ENCODE results near the gene TENT5C.

TENT5C gene

DNA sequence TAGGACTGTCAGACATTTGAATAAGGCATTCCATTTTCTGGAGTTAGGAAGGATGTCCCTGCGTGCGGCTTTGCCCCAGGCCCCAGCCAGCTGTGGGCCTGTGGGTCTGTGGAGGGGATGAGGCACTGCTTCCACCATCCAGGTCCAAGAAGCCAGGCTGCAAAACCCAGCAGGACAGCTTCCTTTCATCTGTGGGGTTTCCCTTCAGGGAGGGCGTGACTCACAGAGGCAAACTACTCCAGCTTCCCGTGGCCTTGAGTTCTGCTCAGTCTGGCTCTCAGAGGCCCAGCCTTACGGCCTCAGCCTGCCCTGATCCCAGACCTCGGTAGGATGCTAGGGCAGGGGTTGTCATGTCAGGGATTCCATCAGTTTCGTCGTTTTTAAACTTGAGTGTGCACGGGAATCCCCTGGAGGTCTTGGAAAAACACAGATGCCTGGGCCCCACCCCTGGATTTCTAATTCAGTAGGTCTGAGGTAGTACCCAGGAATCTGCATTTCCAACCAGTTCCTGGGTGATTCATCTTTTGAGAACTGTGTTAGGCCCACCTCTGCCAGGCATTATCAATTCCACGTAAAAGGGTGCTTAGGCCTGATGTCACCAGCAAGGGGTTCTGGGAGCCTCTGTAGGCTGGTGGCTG, 32.3 kb upstream of the TENT5C start:
- Histone ChIP-seq H3K27ac (no peak overlapping the region), H3K36me3 (ENCODE audit: insufficient read depth) (no peaks in the 10 kb centered on the region), H3K4me2 (no peak overlapping the region), H3K27me3 (ENCODE audit: insufficient read depth, low read depth) (no peaks in the 10 kb centered on the region), H3K4me1 (ENCODE audit: low read depth, poor library complexity, severe bottlenecking) (no peaks in the 10 kb centered on the region), H3K9ac (no peak overlapping the region), H3K4me3 (IDR thresholded peaks at IDR 0.05; ENCODE audit: insufficient read depth, low read depth, low read length) (no peak overlapping the region), H2AFZ (ENCODE audit: low read depth) (no peak overlapping the region), H3K79me2 (ENCODE audit: insufficient read depth, low read depth) (no peaks in the 10 kb centered on the region), H4K20me1 (ENCODE audit: insufficient read depth) (no peaks in the 10 kb centered on the region)
- TF ChIP-seq, protein P1, sequence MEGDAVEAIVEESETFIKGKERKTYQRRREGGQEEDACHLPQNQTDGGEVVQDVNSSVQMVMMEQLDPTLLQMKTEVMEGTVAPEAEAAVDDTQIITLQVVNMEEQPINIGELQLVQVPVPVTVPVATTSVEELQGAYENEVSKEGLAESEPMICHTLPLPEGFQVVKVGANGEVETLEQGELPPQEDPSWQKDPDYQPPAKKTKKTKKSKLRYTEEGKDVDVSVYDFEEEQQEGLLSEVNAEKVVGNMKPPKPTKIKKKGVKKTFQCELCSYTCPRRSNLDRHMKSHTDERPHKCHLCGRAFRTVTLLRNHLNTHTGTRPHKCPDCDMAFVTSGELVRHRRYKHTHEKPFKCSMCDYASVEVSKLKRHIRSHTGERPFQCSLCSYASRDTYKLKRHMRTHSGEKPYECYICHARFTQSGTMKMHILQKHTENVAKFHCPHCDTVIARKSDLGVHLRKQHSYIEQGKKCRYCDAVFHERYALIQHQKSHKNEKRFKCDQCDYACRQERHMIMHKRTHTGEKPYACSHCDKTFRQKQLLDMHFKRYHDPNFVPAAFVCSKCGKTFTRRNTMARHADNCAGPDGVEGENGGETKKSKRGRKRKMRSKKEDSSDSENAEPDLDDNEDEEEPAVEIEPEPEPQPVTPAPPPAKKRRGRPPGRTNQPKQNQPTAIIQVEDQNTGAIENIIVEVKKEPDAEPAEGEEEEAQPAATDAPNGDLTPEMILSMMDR (conservative IDR thresholded peaks at IDR 0.05; ENCODE audit: low read depth, low read length), result no peak

DNA sequence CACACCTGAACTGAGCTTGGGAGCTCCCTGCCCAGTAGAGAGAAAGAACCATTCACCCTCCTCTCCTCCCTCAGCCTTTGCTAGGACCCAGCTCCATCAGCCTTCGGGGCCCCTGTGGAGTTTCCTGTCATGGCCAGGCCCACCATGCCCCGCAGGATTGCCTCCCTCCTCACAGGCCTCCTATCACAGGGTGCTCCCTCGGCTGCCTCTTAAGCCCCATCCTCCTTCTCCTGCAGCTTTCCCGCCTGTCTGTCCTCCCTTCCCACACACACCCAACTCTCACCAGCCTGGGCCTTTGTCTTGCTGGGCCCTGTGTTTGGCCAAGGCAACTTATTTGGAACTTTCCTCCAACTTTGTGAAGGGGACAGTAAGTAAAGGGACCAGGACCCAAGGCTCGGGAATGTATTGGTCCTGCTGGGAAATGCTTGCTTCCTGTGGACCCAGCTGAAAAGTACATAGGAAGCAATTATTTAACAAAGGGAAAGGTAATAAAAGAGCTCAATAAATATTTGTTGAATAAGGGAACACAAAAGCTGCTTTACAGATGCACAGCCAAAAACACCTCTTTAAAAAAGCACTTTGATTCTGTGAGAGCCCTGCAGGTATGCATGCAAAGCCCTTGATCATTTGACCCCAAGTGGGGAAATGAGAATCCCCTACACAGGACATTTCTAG, 31.6 kb upstream of the TENT5C start:
- no peaks in the 10 kb centered on the region for H3K4me1 ChIP-seq (ENCODE audit: low read depth, poor library complexity, severe bottlenecking)
- no peak overlapping the region for H3K27ac ChIP-seq
- H3K27me3 ChIP-seq (ENCODE audit: insufficient read depth, low read depth), result no peaks in the 10 kb centered on the region
- H4K20me1 ChIP-seq (ENCODE audit: insufficient read depth), result no peaks in the 10 kb centered on the region
- H3K4me2 ChIP-seq, result no peak overlapping the region
- TF ChIP-seq, protein P1 (conservative IDR thresholded peaks at IDR 0.05; ENCODE audit: low read depth, low read length), result no peak
- no peaks in the 10 kb centered on the region for H3K79me2 ChIP-seq (ENCODE audit: insufficient read depth, low read depth)
- H2AFZ ChIP-seq (ENCODE audit: low read depth), result no peak overlapping the region
- no peak overlapping the region for H3K9ac ChIP-seq
- H3K36me3 ChIP-seq (ENCODE audit: insufficient read depth), result no peaks in the 10 kb centered on the region
- no peak overlapping the region for H3K4me3 ChIP-seq (IDR thresholded peaks at IDR 0.05; ENCODE audit: insufficient read depth, low read depth, low read length)

DNA sequence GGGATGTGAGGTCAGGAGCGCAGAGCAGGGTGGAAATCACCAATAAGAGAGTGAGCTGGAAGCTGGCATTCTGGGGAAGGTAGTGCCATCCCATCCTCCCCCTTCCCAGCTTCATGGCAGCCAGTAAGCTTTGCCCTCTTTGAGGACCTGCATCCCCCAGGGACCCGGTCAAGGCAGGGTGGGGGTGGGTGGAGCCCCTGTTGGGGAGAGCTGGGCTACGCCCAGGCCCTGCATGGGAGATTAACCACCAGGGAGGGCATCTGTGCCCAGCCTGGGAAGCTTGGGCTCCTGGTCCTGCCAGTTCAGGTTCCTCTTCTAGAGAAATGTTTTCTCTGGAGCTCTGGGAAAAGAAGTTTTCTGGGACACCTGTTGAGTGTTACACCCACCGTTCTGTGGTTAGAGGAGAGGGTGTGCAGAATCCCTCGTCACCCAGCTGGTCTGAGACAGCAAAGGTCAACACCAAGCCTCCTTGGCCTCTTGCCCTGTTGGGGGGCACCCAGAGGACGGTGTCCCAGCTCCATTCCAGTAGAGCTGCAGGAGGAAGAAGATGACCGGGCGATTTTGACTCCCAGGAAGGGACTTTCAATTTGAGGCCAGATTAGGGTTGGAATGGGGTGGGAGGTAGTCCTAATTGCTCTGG, 30.1 kb upstream of the TENT5C start:
- no peaks in the 10 kb centered on the region for H3K79me2 ChIP-seq (ENCODE audit: insufficient read depth, low read depth)
- no peak overlapping the region for H3K4me3 ChIP-seq (IDR thresholded peaks at IDR 0.05; ENCODE audit: insufficient read depth, low read depth, low read length)
- H3K27ac ChIP-seq, result no peak overlapping the region
- no peaks in the 10 kb centered on the region for H4K20me1 ChIP-seq (ENCODE audit: insufficient read depth)
- no peaks in the 10 kb centered on the region for H3K36me3 ChIP-seq (ENCODE audit: insufficient read depth)
- H3K27me3 ChIP-seq (ENCODE audit: insufficient read depth, low read depth), result no peaks in the 10 kb centered on the region
- no peak overlapping the region for H3K9ac ChIP-seq
- H3K4me1 ChIP-seq (ENCODE audit: low read depth, poor library complexity, severe bottlenecking), result no peaks in the 10 kb centered on the region
- H2AFZ ChIP-seq (ENCODE audit: low read depth), result no peak overlapping the region
- TF ChIP-seq, protein P1 (conservative IDR thresholded peaks at IDR 0.05; ENCODE audit: low read depth, low read length), result no peak
- H3K4me2 ChIP-seq, result no peak overlapping the region

DNA sequence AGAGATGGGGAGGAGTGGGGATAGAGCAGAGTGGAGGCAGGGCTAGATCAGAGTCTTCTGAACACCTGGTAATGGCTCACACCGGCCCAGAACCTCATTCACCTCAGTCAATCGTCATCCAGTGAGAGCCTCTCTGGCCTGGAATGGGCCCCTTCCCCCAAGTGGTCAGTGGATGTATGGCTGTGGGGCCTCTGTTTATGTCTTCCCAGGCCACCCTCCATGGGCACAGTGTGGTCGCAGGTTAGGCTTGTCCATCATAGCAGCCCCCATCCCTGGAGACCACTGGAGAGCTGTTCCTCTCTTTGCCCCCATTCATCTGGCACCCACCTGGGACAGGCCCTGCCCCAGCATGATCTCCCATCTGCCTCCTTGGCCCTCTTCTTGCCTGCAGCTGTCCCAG, 29.6 kb upstream of the TENT5C start:
- H2AFZ ChIP-seq (ENCODE audit: low read depth), result no peak overlapping the region
- H3K9ac ChIP-seq, result no peak overlapping the region
- no peak overlapping the region for H3K4me3 ChIP-seq (IDR thresholded peaks at IDR 0.05; ENCODE audit: insufficient read depth, low read depth, low read length)
- TF ChIP-seq, protein P1 (conservative IDR thresholded peaks at IDR 0.05; ENCODE audit: low read depth, low read length), result no peak
- H3K27me3 ChIP-seq (ENCODE audit: insufficient read depth, low read depth), result no peaks in the 10 kb centered on the region
- no peaks in the 10 kb centered on the region for H3K79me2 ChIP-seq (ENCODE audit: insufficient read depth, low read depth)
- H3K36me3 ChIP-seq (ENCODE audit: insufficient read depth), result no peaks in the 10 kb centered on the region
- no peak overlapping the region for H3K4me2 ChIP-seq
- H4K20me1 ChIP-seq (ENCODE audit: insufficient read depth), result no peaks in the 10 kb centered on the region
- H3K4me1 ChIP-seq (ENCODE audit: low read depth, poor library complexity, severe bottlenecking), result no peaks in the 10 kb centered on the region
- H3K27ac ChIP-seq, result no peak overlapping the region

Data from KMS-11 (cell line).